Right lung (tissue), 5 donors: ENCODE measurements around the gene EXOC4. TPM values are rescaled to one million over a fixed set of nuclear protein-coding genes. Genes with fewer than 3 reads are reported as not detected.

Source experiments
- polyA plus RNA-seq, 5 donors: library from polyadenylated mRNA; unstranded; fragments of 120-200 nt; gene quantifications; one replicate each; pipeline versions ENCODE4 v1.2.1 to v1.2.3, GENCODE V29; 2013; ENCODE audit warnings: inconsistent platforms in 1 of 5, low replicate concordance in 1 of 5; ENCODE audit not compliant: insufficient read length in 5 of 5, insufficient read depth in 1 of 5

The EXOC4 gene
- polyA plus RNA-seq, 5 donors: 44.0 to 67.8 (median 61.9) TPM

Other genes starting within 250 kb of the EXOC4 start
- gene CHCHD3, start 171.0 kb upstream of the EXOC4 start, polyA plus RNA-seq: 10 to 100 TPM; 50.0 to 61.4 (median 50.9) TPM